Kidney epithelial cell (primary cell): Measurements from ENCODE around the gene TSSC4. TPM values are rescaled to one million over a fixed set of nuclear protein-coding genes. Genes with fewer than 3 reads are reported as not detected.

Source experiments
- DNase-seq: peaks from one replicate; pipeline ENCODE4 v3.0.0-alpha.2; 2010; ENCODE audit warnings: low read depth
- H3K27me3 ChIP-seq: 2 replicates; pipeline ENCODE4 v1.6.0; 2011; ENCODE audit warnings: low read length; ENCODE audit not compliant: control insufficient read depth, insufficient read depth
- H3K36me3 ChIP-seq: 2 replicates; pipeline ENCODE4 v1.5.1; 2011; ENCODE audit warnings: low read length; ENCODE audit not compliant: control insufficient read depth, insufficient read depth
- H3K4me3 ChIP-seq: 2 replicates; pipeline ENCODE4 v1.5.1; 2011; ENCODE audit warnings: low read depth, mild to moderate bottlenecking, control low read depth, low read length
- CTCF ChIP-seq: IDR thresholded peaks from 2 replicates; pipeline ENCODE4 v1.5.1; 2011; ENCODE audit warnings: mild to moderate bottlenecking, moderate library complexity, low read length, control low read depth, inconsistent platforms; ENCODE audit not compliant: insufficient read depth, poor library complexity, severe bottlenecking
- total RNA-seq: library from RNA; depleted of rRNA; stranded (reverse); fragments of >200 nt; gene quantifications from 2 replicates; pipeline ENCODE4 v1.2.3, GENCODE V29; 2015

The TSSC4 gene
- total RNA-seq, 1 donor from 2014 or later, result 62.0 TPM

- no peak overlapping the region for H3K4me3 ChIP-seq
- no peak for TF ChIP-seq CTCF
- DNase-seq, result no peak
- no peaks in the 10 kb centered on the region for H3K36me3 ChIP-seq
- H3K27me3 ChIP-seq, result peaks cover 24% of the 10 kb centered on the region
These were observed 14.1 kb downstream of the TSSC4 start for GRCh38 chr11:2414616-2415015.

- no peaks in the 10 kb centered on the region for H3K36me3 ChIP-seq
- no peak for DNase-seq
- peaks cover 21% of the 10 kb centered on the region for H3K27me3 ChIP-seq
These were observed 14.6 kb downstream of the TSSC4 start for GRCh38 chr11:2415171-2415570.

GRCh38 chr11:2415601-2416380 is 15.2 kb downstream of the TSSC4 start:
- H3K27me3 ChIP-seq, result peaks cover 15% of the 10 kb centered on the region
- no peak for DNase-seq
- no peak for TF ChIP-seq CTCF
- H3K4me3 ChIP-seq, result no peak overlapping the region
- no peaks in the 10 kb centered on the region for H3K36me3 ChIP-seq

More at GRCh38 chr11:2415171-2415570, 14.6 kb downstream of the TSSC4 start:
- H3K4me3 ChIP-seq, result no peak overlapping the region
- no peak for TF ChIP-seq CTCF

GRCh38 chr11:2416765-2417164 is 16.2 kb downstream of the TSSC4 start:
- no peak for TF ChIP-seq CTCF
- no peaks in the 10 kb centered on the region for H3K36me3 ChIP-seq

GRCh38 chr11:2417856-2418692 is 17.5 kb downstream of the TSSC4 start:
- Histone ChIP-seq H3K36me3 (no peaks in the 10 kb centered on the region), H3K27me3 (peaks cover 17% of the 10 kb centered on the region), H3K4me3 (no peak overlapping the region)
- TF ChIP-seq CTCF, result no peak
- DNase-seq, result no peak

More at GRCh38 chr11:2416765-2417164, 16.2 kb downstream of the TSSC4 start:
- peaks cover 19% of the 10 kb centered on the region for H3K27me3 ChIP-seq
- no peak for DNase-seq
- no peak overlapping the region for H3K4me3 ChIP-seq
